Left kidney (tissue), 8 donors: ENCODE measurements around the gene TCP11L2. TPM values are rescaled to one million over a fixed set of nuclear protein-coding genes. Genes with fewer than 3 reads are reported as not detected.

Experiments
- DNase-seq: peaks from one replicate; pipeline ENCODE4 v3.0.0-alpha.2; 2013
- long read RNA-seq, 8 donors: transcript quantifications; one replicate each; lab custom pipeline, GENCODE V29; 2026
- polyA plus RNA-seq: library from polyadenylated mRNA; unstranded; fragments of 120-200 nt; gene quantifications from one replicate; pipeline ENCODE4 v1.2.1, GENCODE V29; 2013; ENCODE audit not compliant: insufficient read length

Gene TCP11L2
- polyA plus RNA-seq: 26.7 TPM
- long read RNA-seq, donor 1: 0 reads
- long read RNA-seq, donor 2, partial matches to known transcripts: 0 of 2 reads
- long read RNA-seq, donor 2, other reads (novel, unspliced or antisense): 0 of 2 reads
- long read RNA-seq, donor 3, partial matches to known transcripts: 0 of 2 reads
- long read RNA-seq, donor 3, other reads (novel, unspliced or antisense): 0 of 2 reads
- long read RNA-seq, donor 4: 0 reads
- long read RNA-seq, donor 5, partial matches to known transcripts: 0 of 2 reads
- long read RNA-seq, donor 5, other reads (novel, unspliced or antisense): 0 of 2 reads
- long read RNA-seq, donor 6: 0 reads
- long read RNA-seq, donor 7, partial matches to known transcripts: 0 of 2 reads
- long read RNA-seq, donor 7, other reads (novel, unspliced or antisense): 0 of 2 reads
- long read RNA-seq, donor 8, partial matches to known transcripts: 0 of 1 reads
- long read RNA-seq, donor 8, other reads (novel, unspliced or antisense): 0 of 1 reads

DNA sequence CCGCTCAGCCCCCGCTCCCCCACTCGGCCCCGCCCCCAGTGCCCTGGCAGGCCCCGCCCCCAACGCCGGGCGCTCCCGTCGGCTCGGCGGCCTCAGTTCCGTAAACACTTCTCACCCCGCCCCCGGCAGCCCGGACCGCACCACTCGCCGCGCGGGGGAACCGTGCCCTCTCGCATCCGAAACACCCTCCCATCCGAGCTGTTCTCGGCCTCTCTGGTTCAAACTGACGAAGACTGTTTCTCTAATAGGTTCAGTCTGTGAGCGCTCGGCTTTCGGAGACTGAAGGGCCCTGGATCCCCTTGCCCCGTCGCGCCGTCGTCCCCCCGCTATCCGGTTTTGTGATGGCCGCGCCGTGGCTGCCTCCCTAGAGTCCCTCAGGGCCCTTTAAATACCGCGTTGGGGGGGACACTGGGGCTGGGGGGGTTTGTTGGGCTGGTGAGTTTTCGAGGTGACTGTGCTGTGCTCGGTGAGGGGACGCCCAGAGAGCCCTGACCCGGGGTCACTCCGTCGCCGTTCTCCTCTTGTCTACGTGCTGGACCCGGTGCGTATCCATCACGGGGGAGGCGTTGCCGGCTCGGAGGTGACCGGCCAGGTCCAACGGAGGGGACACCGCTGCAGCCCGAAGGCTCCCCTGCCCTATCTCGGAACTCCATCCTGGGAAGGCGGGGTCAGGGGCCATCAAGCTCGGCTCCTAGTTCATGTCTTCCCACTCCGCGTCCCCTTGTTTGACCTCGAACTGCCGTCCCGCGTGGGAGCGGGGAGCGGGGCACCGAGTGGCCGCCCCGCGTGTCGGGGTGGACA, at the start of gene TCP11L2:
Gene TCP11L2, plus strand, starts transcription at position 333 of the 801 bp plus-strand sequence. CDS start 8,343 bp downstream, outside the sequence.
- DNase-seq: peak; percentile 82

DNA sequence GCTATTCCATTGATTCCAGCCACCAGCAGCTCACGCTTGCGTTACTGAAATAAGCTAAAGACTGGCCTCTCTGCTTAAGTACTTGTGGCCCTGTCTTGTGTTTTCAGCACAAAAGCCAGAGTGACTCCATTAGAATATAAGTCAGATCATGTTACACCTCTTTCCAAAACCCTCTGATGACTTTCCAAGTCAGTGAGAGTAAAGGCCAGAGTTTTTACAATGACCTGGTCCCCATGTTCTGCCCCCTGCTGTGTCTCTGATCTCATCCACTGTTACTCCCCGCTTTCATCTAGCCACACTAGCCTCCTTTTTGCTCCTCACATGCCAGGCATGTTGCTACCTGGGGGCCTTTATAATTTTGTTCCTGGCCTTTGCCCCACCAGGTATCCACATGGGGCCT, 47.8 kb upstream of the TCP11L2 start:
- no peak for DNase-seq

DNA sequence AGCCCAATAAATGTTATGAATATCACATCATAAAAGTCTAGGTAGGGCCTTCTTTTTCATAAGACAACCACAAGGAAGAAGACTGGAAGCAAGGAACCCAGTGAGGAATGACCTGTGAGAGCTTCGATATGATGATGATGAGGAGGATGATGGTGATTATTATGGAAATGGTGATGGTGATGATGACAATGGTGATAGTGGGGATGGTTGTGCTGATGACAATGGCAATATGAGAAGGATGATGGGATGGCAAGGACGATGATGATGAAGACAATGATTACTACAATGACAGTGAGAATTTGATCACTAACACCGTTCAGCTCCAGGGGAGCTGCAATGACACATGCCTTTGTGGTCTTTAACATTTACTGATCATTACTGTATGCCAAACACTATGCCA, 47.0 kb upstream of the TCP11L2 start:
- no peak for DNase-seq

DNA sequence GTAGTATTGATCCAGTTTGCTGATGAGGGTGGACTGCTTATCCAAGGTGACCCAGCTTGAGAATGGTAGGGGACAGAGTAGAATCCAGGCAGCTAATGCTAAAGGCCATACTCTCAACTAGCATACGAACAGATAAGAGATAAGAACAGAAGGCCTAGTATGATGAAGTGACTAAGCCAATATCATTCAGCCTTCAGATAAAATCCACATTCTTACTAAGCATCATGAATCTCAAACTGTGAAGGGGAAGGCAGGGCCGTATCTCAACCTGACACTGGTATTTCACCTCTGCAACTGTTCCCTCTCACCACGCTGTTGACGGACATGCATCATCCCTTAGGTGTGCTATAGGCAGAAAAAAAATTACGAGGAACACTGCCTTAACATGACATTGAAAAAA, 46.6 kb upstream of the TCP11L2 start:
- DNase-seq: no peak

DNA sequence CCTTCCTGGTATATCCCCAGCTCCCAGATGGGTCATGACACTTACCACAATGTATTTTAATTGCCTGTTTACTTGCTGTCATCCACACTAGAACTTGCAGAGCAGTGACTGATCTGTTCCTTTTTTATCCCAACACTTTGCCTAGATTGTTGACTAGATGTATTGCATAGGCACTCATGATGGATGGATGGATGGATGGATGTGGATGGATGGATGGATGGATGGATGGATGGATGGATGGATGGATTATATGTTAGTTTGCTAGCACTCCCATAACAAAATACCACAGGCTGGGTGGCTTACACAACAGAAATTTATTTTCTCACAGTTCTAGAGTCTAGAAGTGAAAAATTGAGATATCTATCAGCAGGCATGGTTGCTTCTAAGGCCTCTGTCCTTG, 46.0 kb upstream of the TCP11L2 start:
- DNase-seq: no peak

DNA sequence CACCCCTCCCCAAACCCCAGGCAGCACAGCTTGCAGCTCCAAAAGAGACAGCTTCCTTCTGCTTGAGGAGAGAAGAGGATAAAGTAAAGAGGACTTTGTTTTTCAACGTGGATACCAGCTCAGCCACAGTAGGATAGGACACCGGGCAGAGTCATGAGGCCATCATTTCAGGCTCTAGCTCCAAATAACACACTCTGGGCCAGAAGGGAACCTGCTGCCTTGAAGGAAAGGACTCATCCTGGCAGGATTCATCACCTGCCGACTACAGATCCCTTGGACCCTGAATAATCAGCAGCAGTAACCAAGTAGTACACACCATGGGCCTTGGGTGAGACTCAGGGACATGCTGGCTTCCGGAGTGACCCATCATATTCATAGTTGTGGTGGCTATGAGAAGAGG, 44.3 kb upstream of the TCP11L2 start:
- DNase-seq: no peak

DNA sequence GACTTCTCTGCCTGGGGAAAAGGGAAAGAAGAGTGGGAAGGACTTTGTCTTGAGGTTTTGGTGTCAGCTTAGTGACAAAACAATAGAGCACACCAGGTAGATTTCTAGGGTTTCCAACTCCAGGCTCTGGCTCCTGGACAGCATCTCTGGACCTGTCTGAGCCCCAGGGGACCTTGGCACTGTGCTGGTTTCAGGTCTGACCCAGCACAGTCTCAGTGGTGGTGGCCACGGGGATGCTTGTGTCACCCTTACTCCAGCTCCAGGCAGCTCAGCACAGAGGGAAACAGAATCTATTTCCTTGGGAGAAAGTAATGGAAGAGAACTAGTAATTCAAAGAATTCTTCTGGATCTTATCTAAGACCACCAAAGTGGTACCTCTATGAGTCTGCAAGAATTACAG, 43.6 kb upstream of the TCP11L2 start:
- no peak for DNase-seq

DNA sequence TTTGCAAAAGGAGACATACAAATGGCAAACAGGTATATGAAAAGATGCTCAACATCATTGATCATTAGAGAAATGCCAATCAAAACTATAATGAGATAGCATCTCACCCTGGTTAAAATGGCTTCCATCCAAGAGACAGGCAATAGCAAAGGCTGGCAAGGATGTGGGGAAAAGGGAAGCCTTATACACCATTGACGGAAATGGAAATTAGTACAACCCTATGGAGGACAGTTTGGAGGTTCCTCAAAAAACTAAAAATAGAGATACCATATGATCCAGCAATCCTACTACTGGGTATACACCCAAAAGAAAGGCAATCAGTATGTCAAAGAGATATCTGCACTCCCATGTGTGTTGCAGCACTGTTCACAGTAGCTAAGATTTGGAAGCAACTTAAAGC, 37.4 kb upstream of the TCP11L2 start:
- DNase-seq: no peak

DNA sequence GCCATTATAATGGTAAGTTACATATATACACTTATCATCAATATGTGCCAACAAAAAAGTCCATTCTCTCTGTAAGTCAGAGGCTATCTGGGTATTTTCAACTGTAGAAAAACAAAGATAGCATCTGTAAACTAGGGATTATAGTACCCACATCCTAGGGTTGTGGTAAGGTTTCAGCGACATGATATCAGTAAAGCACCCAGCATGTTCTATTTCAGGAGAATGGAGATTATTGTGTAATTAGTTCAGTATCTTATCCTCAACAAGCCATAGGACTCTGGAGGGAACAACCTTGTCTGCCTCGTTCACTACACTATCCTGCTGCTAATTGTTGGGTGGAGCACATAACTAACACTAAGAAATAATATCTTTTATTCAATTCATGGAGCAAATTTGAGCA, 35.0 kb upstream of the TCP11L2 start:
- no peak for DNase-seq

DNA sequence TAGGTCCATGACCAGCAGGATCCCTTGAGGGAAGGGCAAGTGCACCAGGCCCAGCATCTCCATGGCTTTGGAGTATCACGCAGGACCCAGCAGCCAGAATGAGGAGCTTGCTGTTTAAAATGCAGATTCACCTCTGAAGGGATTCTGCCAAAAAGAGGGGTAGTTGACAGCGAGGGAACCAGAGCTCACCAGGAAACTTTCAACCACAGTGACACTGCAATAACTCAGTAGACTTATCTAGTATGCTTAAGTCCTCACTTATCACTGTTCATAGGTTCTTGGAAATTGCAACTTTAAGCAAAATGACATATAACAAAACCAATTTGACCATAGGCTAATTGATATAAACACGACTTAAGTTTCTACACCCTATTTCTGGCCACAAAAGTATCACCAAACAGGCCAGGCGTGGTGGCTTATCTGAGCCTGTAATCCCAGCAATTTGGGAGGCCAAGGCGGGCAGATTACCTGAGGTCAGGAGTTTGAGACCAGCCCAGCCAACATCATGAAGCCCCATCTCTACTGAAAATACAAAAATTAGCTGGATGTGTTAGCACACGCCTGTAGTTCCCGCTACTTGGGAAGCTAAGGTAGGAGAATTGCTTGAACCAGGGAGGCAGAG, 33.3 kb upstream of the TCP11L2 start:
- DNase-seq: no peak

DNA sequence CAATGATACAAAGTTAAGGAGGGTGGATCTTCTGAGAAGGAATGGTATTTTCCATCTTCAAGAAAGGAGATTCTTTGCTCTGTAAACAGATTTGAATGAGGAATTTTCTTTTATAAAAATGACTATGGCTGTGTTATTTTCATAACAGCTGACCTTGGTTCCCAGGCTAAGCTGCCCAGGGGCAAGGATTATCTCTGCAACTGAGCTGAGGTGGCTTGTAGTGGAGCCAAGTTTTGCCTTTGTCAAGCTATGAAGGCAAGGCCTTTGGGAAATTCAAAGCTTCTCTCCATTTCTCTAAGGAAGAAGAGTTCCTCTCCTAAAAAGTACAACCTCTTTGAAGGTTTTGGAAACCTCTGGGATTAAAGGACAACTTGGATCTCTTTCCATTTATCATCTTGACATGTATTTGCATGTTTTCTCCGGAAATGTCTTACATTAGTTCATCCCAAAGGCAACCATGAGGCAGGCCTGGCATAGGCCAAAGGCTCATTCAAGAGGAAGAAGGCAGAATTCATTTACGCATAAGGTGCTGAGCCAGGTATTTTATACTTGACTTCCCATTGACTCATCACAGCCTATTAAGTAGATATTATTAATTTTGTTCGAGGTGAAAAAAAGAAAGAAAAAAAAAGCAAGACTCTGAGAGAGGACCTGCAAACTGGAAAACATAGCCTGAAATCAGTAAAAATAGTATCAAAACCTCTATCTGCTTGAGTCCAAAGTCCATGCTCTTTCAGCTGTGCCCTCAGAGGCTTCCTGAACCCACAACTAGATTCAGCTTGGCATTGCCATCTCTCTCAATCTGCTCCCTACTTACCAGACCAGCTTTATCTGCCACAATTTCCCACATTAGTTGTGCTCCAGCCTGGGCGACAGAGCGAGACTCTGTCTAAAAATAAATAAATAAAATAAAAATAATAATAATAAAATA, 30.7 kb upstream of the TCP11L2 start:
- DNase-seq: no peak

DNA sequence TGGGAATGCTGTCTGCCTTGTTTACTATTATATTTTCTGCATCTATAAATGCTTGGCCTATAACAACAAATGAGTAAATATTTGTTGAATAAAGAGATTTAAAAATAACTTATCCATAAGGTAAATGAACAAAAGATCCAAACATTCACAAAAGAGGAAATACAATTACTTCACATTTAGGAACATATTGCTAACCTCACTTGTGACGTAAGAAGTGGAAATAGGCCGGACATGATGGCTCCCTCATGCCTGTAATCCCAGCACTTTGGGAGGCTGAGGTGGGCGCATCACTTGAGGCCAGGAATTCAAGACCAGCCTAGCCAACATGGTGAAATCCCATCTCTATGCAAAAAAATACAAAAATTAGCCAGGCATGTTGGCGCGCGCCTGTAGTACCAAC, 29.0 kb upstream of the TCP11L2 start:
- DNase-seq: no peak

DNA sequence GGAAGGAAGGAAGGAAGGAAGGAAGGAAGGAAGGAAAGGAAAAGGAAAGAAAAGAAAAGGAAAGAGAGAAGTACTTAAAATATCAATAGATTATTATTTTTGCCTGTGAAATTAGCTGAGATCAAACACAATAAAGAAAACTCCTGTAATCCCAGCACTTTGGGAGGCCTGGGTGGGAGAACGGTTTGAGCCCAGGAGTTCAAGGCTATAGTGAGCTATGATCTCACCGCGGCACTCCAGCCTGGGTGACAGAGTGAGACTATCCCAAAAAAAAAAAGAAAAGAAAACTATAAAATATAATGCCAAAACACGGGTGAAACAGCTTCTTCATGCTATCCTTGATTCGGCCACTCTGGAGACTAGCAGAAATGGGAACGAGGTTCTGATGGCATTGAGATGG, 28.5 kb upstream of the TCP11L2 start:
- no peak for DNase-seq

DNA sequence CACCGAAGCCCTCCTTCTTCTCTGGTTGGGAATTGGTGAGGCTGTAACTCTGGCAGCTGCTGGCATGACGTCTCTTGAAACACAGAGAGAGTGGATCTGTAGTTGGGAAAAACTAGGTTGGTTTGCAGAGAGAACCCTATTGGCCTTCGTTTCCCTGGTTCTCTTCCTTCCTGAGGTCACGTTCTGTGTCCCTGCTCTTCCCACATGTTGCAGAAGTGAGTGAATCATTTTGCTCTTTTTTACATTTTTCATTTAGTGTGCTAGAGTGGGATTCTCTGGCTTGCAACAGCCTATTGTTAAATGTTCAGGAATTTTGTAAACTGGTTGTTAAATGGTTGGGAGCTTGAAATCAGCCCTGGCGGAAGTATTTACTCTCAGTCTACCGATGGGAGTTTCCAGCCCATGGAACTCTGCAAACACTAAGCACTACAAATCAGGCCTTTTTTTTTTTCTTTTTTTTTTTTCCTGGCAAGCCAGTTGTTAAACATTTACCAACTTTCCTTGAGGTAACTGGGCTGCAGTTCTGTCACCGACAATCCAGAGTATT, 27.9 kb upstream of the TCP11L2 start:
- peak; percentile 35 for DNase-seq

DNA sequence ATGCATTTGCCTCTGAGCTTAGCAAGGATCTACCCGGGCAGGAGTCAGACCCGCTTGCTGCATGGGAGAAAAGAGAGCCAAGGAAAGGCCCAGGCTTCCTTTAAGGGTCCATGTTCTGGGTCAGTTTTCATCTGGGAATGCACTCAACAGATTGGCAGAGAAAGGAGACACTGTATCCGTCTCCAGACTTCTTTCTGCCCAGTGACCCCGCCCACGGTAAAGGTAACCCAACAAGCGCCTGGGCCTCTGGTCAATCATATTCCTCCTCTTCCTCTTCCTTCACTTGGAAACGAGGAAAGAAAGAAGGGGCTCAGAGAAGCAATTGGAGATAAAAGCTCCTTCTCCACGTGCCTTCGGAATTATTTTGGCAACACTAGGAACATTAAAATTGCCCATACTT, 27.1 kb upstream of the TCP11L2 start:
- DNase-seq: no peak

DNA sequence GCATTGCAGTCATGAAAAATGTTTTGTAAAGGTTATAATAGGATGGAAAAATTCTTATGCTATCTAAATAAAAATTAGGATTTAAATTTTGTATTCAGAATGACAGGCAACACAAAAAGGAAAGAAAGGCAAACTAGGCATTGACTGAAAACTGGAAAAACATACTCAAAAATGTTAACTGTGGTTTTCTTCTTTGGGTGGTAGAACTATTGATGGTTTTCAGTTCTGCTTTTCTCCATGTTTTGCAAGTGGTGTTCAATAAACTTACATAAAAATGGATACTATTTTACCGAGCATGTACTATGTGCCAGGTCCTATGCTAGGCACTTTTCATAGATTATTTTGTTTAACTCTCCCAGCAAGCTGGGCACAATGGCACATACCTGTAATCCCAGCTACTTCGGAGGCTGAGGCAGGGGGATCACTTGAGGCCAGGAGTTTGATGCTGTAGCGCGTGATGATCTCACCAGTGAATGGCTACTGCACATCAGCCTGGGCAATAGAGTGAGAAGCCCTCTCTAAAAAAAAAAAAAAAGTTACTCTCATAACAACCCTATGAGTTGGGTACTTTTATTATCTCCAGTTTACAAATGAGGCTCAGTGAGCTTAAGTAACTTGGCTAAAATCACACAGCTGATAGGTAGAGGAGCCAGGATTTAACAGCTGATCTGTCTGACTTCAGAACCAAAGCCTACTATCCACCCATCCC, 26.3 kb upstream of the TCP11L2 start:
- DNase-seq: no peak

DNA sequence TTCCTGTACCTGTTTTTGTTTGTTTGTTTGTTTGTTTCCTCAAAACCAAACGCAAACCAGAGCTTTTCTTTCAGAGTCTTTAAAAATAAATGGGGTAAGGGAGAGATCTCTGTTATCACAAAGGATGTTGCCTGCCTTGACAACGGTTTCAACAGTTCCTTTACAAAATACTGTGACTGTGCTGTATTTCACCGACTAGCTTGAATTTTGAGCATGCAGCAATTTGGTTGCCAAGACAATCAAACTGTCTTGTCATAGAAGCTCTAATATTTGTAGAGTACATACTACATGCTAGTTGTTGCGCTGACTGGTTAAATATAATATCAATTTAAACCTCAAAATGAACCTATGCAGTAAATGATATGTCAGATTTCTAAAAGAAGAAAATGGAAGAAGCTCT, 22.4 kb upstream of the TCP11L2 start:
- DNase-seq: no peak

DNA sequence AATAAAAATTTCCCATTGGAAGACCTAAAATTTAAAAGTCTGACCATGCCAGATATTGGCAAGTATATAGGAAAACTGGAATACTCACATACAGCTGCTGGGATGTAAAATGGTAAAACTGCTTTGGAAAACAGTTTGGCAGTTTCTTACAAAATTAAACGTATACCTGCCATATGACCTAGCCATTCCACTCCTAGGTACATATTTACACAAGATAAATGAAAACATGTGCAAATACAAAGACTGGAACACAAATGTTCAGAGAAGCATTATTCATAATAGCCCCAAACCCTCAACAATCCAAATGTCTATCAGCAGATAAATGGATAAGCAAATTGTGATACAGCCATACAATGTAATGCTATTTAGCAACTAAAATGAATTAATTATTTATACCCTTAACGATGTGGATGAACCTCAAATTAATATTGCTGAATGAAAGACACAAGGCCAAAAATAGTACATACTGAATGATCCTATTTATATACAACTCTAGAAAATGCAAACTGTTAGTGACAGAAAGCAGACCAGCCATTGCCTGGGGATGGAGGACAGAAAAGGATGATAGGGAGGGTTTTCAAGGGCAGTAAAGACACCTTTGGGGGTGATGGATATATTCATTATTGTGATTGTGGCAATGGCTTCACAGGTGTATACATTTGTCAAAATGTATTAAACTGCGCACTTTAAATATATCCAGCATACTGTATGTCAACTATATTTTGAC, 21.3 kb upstream of the TCP11L2 start:
- DNase-seq: no peak

DNA sequence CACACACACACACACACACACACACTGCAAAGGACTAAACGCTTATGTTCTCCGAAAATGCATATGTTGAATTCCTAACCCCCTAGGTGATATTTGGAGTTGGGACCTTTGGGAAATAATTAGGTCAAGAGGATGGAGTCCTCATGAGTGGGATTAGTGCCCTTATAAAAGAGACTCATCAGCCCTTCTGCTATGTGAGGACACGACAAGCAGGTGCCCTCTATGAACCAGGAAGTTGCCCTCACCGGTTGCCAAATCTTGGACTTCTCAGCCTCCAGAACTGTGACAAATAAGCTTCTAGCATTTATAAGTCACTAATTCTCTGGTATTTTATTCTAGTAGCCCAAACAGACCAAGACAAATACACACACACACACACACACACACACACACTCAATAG, 20.7 kb upstream of the TCP11L2 start:
- no peak for DNase-seq
